ENCODE results near the gene GGT6. TPM values are rescaled to one million over a fixed set of nuclear protein-coding genes. Genes with fewer than 3 reads are reported as not detected.

The GGT6 gene
- total RNA-seq: 10 to 100 TPM in 2 of 3 donors, not detected in 1; 12.8 to 33.8 TPM

- Histone ChIP-seq H3K4me1 (peaks cover 7 to 13% of the 10 kb centered on the region in 2 donors), H3K27ac (peak within 1 kb of the TSS; percentile 75 to 77), H3K36me3 (no peaks in the 10 kb centered on the region), H3K9me3 (no peaks in the 10 kb centered on the region), H3K4me3 (peak within 1 kb of the TSS in 2 of 3 donors; percentile 42 to 51), H3K27me3 (no peaks in the 10 kb centered on the region)
- TF ChIP-seq POLR2AphosphoS5 (IDR thresholded peaks at IDR 0.05) (no peak), CTCF (IDR thresholded peaks at IDR 0.05) (no peak), POLR2A (IDR thresholded peaks at IDR 0.05) (no peak)
- peak; percentile 87 to 89 for DNase-seq (ENCODE audit: low spot score in 2 of 2)
- intact Hi-C loops (cut with DNase I; ENCODE audit: low total_unique reads): loop anchor here (10.0 kb wide), 2 partner anchors 54 to 136 kb away; no protein-coding TSS in a partner anchor
Measured at GRCh38 chr17:4560421-4560820, at the start of gene GGT6. GGT6 (minus strand) TSS chr17:4560577; CDS start chr17:4560521, 56 bp downstream.

- Histone ChIP-seq H3K36me3 (no peaks in the 10 kb centered on the region), H3K9me3 (no peaks in the 10 kb centered on the region), H3K27me3 (no peaks in the 10 kb centered on the region), H3K4me1 (no peaks in the 10 kb centered on the region), H3K4me3 (no peak overlapping the region), H3K27ac (no peak overlapping the region)
- no peak for TF ChIP-seq POLR2A (IDR thresholded peaks at IDR 0.05)
- TF ChIP-seq CTCF (IDR thresholded peaks at IDR 0.05): no peak
- TF ChIP-seq POLR2AphosphoS5 (IDR thresholded peaks at IDR 0.05): no peak
- no peak for DNase-seq (ENCODE audit: low spot score in 2 of 2)
- intact Hi-C loops (cut with DNase I; ENCODE audit: low total_unique reads): loop anchor here (10.0 kb wide), 1 partner anchor 45 kb away; the partner anchor contains the start of gene GGT6
Measured at GRCh38 chr17:4610162-4610561, 49.8 kb upstream of the GGT6 start.

- Histone ChIP-seq H3K4me3 (no peak overlapping the region), H3K27me3 (no peaks in the 10 kb centered on the region)
- intact Hi-C loops (cut with DNase I; ENCODE audit: low total_unique reads): loop anchor here (10.0 kb wide), 1 partner anchor 45 kb away; the partner anchor contains the start of gene GGT6
Measured at GRCh38 chr17:4609761-4610160, 49.4 kb upstream of the GGT6 start.

GRCh38 chr17:4607773-4608187 lies 47.4 kb upstream of the GGT6 start:
- DNase-seq (ENCODE audit: low spot score in 2 of 2): no peak
- no peaks in the 10 kb centered on the region for H3K36me3 ChIP-seq
- no peak overlapping the region for H3K4me3 ChIP-seq
- H3K4me1 ChIP-seq: no peaks in the 10 kb centered on the region
- peak overlapping the region; percentile 45 to 82 for H3K27ac ChIP-seq
- no peaks in the 10 kb centered on the region for H3K9me3 ChIP-seq
- intact Hi-C loops (cut with DNase I; ENCODE audit: low total_unique reads): no loop called here
- no peak for TF ChIP-seq POLR2A (IDR thresholded peaks at IDR 0.05)
- TF ChIP-seq POLR2AphosphoS5 (IDR thresholded peaks at IDR 0.05): no peak
- TF ChIP-seq CTCF (IDR thresholded peaks at IDR 0.05): no peak
- no peaks in the 10 kb centered on the region for H3K27me3 ChIP-seq

More at GRCh38 chr17:4609761-4610160, 49.4 kb upstream of the GGT6 start:
- Histone ChIP-seq H3K36me3 (no peaks in the 10 kb centered on the region), H3K9me3 (no peaks in the 10 kb centered on the region), H3K27ac (no peak overlapping the region), H3K4me1 (no peaks in the 10 kb centered on the region)
- TF ChIP-seq POLR2A (IDR thresholded peaks at IDR 0.05): no peak
- TF ChIP-seq CTCF (IDR thresholded peaks at IDR 0.05): no peak
- no peak for TF ChIP-seq POLR2AphosphoS5 (IDR thresholded peaks at IDR 0.05)
- no peak for DNase-seq (ENCODE audit: low spot score in 2 of 2)

- H3K27me3 ChIP-seq: no peaks in the 10 kb centered on the region
- TF ChIP-seq POLR2AphosphoS5 (IDR thresholded peaks at IDR 0.05): no peak
- no peak for TF ChIP-seq CTCF (IDR thresholded peaks at IDR 0.05)
- H3K36me3 ChIP-seq: no peaks in the 10 kb centered on the region
- peak overlapping the region; percentile 45 to 82 for H3K27ac ChIP-seq
- no peak for DNase-seq (ENCODE audit: low spot score in 2 of 2)
- H3K4me3 ChIP-seq: no peak overlapping the region
- no peaks in the 10 kb centered on the region for H3K4me1 ChIP-seq
- no peaks in the 10 kb centered on the region for H3K9me3 ChIP-seq
- intact Hi-C loops (cut with DNase I; ENCODE audit: low total_unique reads): no loop called here
Measured at GRCh38 chr17:4607261-4607741, 46.9 kb upstream of the GGT6 start.
